ENCODE results near the gene ACVR2A. TPM values are rescaled to one million over a fixed set of nuclear protein-coding genes. Genes with fewer than 3 reads are reported as not detected.

Gene ACVR2A
- total and polyA plus RNA-seq, 2 donors (not counting 1 experiment from before 2014, with no cell fraction given): 0.91 to 2.0 TPM

GRCh38 chr2:147862859-147863516, 18.2 kb downstream of the ACVR2A start:
- no peak for ATAC-seq (ENCODE audit: low read depth)
- H3K9me3 Mint-ChIP-seq (ENCODE audit: insufficient read depth): no peaks in the 10 kb centered on the region

More at GRCh38 chr2:147862859-147863516, 18.2 kb downstream of the ACVR2A start:
- intact Hi-C loops (cut with micrococcal nuclease): no loop called here
- Histone ChIP-seq H3K4me1 (ENCODE audit: control insufficient read depth in 2 of 2, insufficient read depth in 2 of 2, low read length in 2 of 2) (peaks cover 0 to 3% of the 10 kb centered on the region in 2 donors), H2AFZ (ENCODE audit: insufficient read depth, low read depth, low read length, poor library complexity, severe bottlenecking) (no peak overlapping the region), H3K79me2 (ENCODE audit: control insufficient read depth, insufficient read depth, low read length) (peaks cover under 1% of the 10 kb centered on the region), H3K9me3 (ENCODE audit: control extremely low read depth in 1 of 3, control insufficient read depth in 2 of 3, insufficient read depth in 1 of 3, low read length in 2 of 3) (no peaks in the 10 kb centered on the region), H3K27me3 (replicated peaks in 1 of 4; ENCODE audit: control extremely low read depth in 1 of 4, control insufficient read depth in 3 of 4, insufficient read depth in 4 of 4, low read length in 3 of 4) (no peaks in the 10 kb centered on the region), H3K36me3 (replicated peaks in 1 of 2; ENCODE audit: control extremely low read depth in 1 of 2, control insufficient read depth in 1 of 2, extremely low read depth in 1 of 2, insufficient read depth in 2 of 2, low read length in 1 of 2) (no peaks in the 10 kb centered on the region), H3K27ac (ENCODE audit: low read length in 2 of 2) (no peak overlapping the region), H3K4me2 (replicated peaks; ENCODE audit: low read depth, low read length, poor library complexity, severe bottlenecking) (no peak overlapping the region), H3K4me3 (ENCODE audit: control extremely low read depth in 1 of 5, extremely low read depth in 1 of 5, insufficient read depth in 1 of 5, low read depth in 2 of 5, low read length in 4 of 5) (no peak overlapping the region), H3K9ac (ENCODE audit: low read length) (no peak overlapping the region), H4K20me1 (ENCODE audit: control insufficient read depth, insufficient read depth, low read length, poor library complexity, severe bottlenecking) (no peaks in the 10 kb centered on the region)
- DNase-seq: no peak
- Mint-ChIP-seq H3K4me3 (no peak overlapping the region), H3K4me1 (peaks cover 10% of the 10 kb centered on the region), H3K27ac (no peak overlapping the region), H3K27me3 (peaks cover 8% of the 10 kb centered on the region)
- ChIA-PET CTCF (no interaction called here), POLR2A (no interaction called here)
- no CpG with 5 or more reads among the region's 2 CpGs for WGBS (ENCODE audit: insufficient coverage)
- TF ChIP-seq CTCF (IDR thresholded peaks at IDR 0.05) (no peak), EZH2 (IDR thresholded peaks at IDR 0.05; ENCODE audit: borderline replicate concordance, insufficient read depth, low read depth, low read length, poor library complexity, severe bottlenecking) (no peak)
